Activated CD4-positive, CD25-positive, alpha-beta regulatory T cell treated with anti-CD3 and anti-CD28 coated beads, Interleukin-2, amount 50 U/mL, for 72 hours (primary cell): ENCODE data around the gene SIRPG.
"Not testable (repeated sequence)": the region's sequence is repeated elsewhere in the genome, so short reads cannot be mapped to it uniquely, and the experiment has no call there.

Source experiments
- DNase-seq: peaks from one replicate; pipeline ENCODE4 v3.0.0; 2021

Gene SIRPG

DNA sequence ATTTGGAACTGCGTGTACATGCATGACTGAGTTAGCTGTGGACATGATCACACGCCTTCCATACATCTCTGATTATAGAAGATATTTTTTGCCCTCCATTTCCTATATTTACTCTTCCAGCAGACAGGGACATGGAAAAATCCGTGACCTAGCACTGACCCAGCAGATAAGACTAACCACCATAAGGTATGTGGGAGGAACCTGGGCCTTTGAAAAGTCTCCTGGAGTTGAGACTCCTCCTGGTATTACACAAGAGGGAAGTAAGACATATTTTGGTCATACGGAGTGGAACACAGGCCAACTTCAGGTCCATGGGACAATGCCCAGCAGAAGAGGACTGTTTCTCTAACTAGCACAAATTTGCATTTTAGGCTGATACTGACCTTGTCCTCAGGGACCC is 24.0 kb downstream of the SIRPG start:
- no peak for DNase-seq

DNA sequence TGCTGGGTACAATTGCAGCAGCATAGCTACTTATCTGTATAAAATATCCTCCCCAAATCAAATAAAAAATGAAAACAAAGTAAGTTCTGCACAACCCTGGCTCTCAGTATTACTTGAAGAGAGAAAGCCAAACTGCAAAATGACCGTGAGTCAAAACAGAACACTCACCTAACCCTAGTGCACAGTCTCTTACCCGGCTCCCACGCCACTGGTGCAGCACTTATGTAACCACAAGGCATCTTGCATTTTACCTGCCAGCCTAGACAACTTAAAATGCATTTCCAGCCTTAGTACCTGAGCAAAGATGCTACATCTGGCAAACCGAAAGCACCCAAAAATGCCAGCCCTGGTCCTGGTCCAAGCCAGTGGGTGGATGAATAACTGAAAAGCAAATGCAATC is 25.4 kb downstream of the SIRPG start:
- DNase-seq = peak; percentile 46

DNA sequence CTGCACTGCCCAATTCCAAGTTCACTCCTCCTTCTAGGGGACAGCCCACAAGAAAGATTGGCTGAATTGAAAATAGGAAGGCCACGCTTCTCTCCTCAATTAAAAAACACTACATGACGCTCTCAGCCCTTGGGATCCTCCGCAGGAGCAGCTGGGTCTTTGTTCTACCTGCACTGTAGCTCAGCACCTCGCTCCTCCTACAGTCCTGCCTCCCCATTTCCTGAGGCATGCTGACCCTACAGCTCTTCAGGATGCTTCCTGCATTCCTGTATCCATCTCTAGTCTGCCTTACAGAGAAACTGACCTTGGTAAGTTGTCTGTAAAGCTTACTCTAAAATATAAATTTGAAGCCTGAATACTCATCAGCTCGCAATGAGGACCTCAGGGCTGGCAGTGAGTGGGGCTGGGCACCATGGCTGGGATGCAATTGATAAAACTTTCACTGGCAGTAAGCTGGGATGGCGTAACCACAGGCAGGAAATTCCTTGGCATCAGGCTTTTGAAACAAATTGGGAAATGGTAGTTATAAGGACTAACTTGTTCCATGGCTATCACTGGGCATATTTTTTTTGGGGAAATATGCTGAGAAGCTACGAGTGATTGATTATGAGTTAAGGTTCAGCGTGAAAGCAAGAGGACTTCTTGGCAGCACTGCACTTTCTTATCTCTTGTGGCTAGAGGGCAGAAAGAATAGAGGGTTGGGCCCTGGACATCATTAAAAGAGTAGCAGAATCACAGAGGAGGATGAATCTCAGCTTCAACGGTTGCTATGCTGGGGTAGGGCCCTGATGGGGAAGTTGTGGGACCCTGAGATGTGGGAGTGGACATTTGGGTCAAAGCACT is 26.0 kb downstream of the SIRPG start:
- no peak for DNase-seq

DNA sequence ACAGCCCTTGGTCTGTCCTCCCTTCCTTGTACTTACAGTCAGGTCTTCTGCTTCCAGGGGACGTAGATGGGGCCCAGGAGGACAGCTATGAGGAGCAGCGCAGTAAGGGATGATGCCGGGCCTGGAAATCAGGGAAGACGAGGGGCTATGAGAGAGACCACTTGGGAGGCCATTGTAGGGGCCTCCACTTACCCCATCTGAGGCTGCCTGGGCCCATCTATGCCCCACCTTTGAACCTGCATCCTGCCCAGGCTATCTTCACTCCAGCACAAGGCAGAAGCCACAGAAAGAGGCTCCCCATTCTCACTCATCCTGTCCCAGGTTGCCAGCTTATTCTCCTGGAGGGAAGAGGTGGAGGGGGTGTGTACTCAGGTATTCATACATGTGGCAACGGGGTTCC is 27.4 kb downstream of the SIRPG start:
- DNase-seq = no peak

DNA sequence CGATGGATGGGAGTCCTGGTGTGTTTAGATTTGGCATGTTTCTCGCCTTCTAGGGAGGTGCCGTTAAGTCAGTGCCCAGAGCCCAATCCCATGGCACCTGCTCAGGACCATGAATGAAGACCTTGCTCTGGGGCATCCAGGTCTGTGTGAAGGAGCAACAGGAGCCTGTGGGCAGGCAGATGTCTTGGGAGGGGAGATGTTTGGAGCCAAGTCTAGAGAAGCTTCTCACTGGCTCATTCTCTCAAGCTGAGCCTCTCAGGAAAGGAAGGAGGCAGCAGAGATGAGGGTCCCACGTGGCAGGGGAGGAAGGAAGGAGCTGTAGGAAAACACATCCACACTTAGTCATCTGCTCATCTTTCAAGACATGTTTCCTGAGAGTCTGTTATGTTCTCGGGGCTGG is 28.3 kb downstream of the SIRPG start:
- DNase-seq = no peak

DNA sequence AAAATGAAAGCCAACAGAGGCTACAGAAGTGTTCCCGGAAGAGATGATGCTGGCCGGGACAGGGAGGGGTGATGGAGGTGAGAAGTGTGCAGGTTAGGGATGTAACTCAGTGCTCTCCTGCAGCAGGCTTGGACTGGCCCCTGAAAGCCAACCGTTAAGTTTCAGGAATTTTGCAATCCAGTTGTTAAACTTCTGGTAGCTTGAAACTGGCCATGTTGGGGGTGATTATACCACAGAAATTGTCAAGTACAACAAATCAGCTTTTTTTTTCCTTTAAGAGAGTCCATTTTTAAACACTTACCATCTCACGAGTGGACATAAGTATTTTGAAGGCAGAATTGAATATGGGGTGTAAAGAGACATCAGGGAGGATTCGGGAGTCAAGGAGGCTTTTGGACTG is 29.0 kb downstream of the SIRPG start:
- DNase-seq = no peak

DNA sequence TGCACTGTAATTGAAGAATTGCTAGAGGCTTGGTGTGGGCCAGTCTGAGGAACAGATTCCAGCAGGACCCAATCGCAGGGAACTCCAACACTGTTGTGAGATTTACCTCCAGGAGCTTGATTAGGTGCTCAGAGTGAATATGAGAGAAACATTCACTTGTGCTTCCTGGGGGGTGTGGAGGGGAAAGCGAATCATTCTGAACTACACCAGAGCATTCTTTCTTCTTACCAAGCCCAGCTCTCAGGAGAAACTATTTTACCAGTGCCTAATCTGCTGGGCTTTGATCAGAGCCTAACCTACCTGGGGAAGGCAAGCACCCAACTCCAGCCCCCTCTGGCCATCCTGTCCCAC is 30.4 kb downstream of the SIRPG start:
- no peak for DNase-seq

DNA sequence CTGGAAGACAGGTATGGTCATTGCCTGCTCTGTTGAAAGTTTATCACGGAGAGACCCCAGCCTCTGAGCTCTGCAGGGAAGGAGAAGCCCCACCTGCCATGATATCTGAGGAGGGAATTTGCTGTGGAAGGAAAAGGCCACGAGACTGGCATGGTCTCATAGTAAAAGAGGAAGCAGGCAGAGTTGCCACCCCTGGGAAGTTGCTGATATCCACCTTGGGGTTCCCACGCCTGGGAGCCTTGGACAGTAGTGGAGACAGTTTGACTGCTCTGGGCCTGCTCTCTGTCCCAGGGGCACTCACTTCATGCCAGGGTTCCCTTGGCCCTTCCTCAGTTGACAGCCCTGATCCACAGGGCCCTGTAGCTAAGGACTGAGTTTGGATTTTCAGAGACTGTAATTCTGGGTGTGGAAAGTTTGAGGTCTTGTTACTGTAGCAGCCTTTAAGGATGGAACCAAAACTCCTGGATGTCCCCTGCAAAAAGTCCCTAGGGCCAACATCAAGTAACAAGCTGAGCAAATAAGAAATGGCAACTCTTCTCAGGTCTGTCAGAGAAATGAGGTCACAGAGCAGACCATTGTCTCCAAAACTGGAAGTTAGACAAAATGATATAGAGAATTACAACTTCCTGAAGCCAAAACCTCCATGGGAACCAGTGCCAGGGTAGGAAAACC is 30.9 kb downstream of the SIRPG start:
- no peak for DNase-seq

DNA sequence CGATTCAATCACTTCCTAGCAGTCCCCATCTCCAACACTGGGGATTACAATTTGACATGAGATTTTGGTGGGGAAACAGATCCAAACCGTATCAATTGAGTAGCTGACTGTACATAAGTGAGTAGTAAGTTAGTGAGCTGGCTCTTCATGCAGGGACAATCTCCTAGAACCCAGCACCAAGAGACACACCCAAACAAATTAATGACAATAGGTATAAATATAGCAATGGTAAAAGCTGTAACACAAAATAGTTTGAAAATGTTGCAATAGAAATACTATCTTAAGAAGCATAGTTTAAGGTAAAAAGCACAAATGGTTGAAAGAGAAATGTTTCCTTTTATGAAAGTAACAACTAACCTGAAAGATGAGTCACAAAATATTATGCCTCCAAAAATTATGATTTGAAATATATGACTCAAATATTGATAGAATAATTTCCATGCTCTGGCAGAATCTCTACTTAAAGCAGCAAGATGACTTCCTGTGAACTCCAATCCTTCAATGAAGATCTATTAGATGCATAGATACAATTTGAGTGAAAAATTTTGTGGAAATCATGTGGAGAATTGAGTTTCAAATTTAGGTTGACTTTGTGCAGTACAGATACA is 32.4 kb downstream of the SIRPG start:
- no peak for DNase-seq

DNA sequence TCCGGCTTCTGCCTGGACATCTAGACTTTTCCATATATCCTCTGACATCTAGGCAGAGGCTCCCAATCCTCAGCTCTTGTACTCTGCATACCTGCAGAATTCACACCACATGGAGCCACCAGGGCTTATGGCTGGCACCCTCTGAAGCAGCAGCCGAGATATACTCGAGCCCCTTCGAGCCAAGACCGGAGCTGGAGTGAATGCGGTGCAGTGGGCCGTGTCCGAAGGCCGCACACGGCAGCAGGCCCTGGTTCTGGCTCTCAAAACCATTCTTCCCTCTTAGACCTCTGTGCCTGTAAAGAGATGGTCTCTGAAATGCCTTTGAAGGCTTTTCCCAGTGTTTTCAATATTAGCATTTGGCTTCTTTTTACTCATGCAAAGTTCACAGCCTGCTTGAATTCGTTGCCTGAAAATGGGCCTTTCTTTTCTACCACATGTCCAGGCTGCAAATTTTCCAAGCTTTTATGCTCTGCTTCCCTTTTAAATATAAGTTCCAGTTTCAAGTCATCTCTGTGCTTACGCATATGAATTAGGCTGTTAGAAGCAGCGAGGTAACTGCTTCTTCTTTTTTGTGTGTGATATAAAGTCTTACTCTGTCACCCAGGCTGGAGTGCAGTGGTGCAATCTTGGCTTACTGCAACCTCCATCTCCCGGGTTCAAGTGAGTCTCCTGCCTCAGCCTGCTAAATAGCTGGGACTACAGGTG is 33.9 kb downstream of the SIRPG start:
- DNase-seq = no peak

DNA sequence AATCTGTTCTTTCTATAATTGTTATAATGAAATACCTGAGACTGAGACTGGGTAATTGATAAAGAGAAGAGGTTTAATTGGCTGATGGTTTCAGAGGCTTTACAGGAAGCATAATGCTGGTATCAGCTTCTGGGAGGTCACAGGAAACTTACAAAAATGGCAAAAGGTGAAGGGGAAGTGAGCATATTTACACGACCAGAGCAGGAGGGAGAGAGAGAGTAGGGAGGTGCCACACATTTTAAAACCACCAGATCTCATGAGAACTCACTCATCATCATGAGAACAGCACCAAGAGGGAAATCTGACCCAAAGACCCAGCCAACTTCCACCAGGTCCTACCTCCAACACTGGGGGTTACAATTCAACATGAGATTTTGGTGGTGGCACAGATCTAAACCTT is 35.1 kb downstream of the SIRPG start:
- no peak for DNase-seq

DNA sequence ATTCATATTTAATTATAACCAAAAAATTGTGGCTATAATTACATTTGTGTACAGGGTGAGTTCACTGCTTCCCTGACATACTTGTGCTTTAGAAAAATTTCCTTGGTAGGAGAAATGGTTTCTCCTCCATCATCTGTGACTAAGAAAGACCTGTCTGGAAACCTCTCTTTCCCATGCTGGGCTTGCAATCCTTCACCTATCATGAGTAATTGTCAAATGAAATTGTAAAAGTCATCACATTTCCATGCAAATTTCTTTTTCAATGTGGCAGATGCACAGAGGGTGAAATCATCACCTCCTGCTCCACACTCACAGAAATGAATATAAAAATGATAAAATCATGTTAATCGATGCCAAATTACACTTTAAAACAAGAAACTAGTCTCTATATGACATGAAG is 36.3 kb downstream of the SIRPG start:
- DNase-seq = no peak

DNA sequence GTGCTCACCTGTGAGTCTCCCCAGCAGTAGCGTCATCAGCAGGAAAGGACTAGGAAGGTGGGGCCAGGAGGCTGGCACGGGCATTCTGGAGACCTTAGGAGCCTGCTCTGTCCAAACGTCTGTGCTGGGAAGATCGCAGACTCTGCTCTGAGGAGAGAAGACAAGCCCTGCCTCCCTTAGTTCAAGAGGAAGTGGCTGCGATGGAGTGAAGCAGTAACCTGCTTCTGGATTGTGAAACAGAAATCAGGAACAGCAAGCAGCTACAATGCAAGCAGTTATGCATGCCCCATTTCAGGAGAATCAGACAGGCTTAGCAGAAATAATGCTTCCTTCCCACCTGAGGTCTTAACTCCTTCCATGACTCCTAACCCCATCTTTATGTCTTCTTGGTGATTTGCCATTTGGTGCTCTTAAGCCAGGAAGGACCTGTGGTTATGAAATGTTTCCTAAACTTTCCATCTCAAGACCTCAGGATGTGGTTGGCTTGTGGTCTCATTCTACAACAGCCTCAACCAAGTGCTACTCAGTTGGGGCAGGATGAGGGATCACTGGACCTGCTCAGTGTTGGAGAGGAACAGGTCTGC is 37.6 kb downstream of the SIRPG start, which contains the start of gene SIRPB1:
Gene SIRPB1 (minus strand): TSS at position 149 of the 584 bp plus-strand sequence. CDS start 65 bp downstream, at position 84.
- no peak for DNase-seq

DNA sequence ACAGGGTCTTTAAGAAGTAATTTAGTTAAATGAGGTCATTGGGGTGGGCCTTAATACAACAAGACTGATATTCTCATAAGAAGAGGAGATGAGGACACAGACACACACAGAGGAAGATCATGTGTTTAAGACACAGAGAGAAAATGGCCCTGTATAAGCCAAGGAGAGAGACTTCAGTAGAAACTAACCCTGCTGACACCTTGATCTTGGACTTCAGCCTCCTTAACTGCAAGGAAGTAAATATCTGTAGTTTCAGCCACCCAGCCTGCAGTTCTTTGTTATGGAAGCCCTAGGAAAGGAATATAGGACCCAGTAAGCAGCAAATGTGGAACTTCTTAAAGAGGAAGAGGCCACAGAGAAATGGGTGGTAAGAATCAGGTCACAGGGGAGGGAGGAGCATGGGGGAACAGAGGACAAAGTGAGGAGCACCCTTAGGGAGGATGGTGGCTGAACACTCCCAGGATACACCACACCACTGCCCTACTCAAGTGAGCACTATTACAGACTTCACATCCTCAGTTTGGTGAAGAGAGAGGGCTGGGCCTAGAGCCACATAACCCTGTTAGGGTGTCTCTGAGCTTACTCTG is 38.5 kb downstream of the SIRPG start:
- DNase-seq = no peak

DNA sequence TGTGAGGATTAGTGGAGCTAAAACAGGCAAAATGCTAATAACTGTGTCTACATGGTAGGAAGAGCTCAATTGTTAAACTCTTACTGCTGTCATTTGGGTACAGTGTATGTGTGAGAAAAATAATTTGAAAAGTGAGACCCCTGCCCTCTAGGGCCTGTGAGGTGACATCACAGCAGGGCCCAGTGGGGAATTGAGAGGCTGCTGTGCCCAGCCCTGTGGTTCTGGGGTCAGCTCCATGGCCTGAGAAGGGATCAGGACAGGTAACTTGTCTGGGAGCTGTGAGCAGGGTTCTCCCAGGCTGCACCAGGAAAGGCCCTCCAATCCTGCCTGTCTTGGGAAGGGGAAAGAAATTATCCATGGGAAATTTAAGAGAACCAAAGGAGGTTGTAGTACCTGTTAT is 39.1 kb downstream of the SIRPG start:
- no peak for DNase-seq

DNA sequence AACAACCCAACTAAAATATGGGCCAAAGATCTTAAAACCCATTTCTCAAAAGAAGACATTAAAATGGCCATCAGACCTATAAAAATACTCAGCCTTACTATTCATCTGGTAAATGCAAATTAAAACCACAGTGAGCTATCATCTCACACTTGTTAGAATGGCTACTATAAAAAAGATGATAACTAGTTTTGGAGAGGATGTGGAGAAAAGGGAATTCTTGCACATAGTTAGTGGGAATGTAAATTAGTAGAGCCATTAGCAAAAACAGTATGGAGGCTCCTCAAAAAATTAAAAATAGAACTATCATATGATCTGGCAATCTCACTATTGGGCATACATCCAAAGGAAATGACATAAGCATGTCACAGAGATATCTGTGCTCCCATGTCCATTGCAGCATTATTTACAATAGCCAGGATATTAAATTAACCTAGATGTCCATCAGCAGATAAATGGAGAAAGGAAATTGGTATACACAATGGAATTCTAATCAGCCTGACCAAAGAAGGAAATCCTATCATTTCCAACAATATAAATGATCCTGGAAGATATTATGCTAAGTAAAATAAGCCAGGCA is 40.6 kb downstream of the SIRPG start:
- DNase-seq = no peak

DNA sequence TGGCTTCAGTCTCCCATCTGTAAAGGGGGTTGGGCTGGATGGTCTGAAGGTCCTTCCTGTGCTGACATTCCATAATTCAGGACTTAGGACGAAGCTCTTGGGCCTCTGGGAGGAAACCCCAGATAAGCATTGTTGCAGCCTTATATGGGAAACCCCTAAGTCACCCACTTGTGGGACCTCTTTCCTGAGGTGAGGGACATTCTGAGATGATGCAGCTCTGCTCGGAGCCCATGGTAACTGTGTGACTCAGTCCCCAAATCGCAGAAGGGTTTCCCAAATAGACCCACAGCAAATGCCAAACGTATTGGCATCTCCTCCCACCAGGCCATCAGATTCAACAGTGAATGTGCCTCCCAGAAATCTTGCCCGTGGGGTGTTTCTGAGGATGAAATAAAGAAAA is 47.2 kb downstream of the SIRPG start:
- DNase-seq = not testable (repeated sequence)

DNA sequence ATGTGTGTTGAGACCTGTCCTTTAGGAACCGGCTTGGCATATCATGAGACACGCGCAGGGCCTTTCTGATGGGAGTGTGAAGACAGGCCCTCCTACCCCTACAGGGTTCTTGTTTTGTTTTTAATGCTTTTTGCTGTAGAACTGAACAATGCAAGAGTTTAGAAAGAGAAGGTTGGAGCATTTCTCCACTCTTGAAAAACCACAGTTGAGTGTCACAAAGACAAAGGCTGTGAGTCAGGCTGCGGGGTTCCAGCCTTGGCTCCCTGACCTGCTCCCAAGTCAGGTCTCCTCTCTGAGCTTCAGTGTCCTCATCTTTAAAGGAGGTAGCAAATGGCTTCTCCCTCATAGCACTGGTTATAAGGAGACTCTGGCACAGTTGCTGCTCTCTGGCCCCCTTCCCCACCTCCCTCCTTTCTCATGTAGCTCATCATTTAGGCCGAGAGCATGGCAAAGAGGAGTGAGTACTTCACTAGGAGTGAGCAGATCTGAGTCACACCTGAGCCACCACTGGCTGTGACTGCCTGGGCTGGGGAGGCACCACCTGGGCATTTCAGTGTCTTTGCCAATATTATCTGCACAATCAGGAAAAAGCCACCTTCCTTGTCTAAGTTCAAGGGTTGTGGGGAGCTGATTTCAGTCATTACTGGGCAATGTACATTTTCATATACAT is 48.8 kb downstream of the SIRPG start:
- DNase-seq = not testable (repeated sequence)

DNA sequence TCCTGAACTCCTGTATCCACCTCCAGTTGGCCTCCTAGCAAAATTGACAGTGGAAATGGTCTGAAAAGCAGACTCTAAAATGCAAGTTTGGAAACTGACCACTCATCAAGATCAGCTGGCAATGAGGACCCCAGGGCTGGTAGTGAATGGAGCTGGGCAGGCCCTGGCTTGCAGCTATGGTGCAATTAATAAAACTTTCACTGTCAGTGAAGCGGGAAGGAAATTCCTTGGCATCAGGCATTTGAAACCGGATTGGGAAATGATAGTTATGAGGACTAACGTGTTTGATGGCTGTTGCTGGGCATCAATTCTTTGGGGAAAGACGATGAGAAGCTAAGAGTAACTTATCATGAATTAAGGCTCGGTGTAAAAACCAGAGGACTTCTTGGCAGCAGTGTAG is 56.8 kb downstream of the SIRPG start:
- DNase-seq = no peak

DNA sequence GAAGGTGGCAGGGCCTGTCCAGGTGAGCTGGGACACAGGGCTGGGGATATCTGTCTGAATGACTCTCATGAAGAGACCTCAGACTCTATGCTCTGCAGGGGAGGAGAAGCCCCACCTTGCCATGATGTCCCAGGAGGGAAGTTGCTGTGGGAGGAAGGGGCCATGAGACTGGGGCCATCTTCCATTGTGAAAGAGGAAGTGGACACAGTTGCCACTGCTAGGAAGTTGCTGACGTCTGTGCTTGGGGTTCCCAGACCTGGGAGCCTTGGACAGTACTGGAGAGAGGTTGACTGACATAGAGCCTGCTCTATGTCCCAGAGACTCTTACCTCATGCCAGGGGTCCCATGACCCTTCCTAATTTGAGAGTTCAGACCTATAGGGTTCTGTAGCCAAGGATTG is 62.2 kb downstream of the SIRPG start:
- no peak for DNase-seq

DNA sequence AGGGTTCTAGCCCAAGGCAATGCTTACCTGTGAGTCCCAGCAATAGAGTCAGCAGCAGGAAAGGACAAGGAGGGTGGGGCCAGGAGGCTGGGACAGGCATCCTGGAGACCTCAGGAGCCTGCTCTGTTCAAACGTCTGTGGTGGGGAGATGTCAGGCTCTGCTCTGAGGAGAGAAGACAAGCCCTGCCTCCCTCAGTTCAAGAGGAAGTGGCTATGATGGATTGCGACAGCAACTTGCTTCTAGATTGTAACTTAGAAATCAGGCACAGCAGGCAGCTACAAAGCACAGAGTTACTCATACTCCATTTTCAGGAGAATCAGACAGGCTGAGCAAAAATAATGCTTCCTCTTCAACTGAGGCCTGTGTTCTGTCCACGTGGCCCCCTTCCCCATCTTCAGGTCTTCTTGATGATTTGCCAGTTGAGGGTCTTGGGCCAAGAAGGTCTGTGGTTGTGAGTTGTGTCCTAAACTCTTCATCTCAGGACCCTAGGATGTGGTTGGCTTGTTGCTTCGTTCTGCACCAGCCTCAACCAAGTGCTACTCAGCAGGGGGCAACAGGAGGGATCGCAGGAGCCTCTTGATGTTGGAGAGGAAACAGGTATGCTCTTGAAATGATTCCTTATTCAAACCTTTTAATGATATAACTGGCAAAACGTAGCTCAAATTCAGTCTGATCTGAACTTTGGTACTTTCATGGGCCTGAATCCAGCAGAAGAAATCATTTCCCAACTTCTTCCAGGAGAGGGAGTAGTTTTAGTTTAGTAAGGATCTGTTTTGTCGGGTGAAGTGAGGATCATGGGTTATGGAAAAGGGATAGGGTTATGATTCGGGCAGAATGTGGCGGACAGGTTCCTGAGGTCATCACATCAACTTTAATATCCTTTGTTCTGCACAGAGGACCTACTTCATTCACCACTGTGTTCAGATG is 68.8 kb downstream of the SIRPG start:
- no peak for DNase-seq
